Neural progenitor cell (in vitro differentiated cells): Measurements from ENCODE around the gene KIFC3. TPM values are rescaled to one million over a fixed set of nuclear protein-coding genes. Genes with fewer than 3 reads are reported as not detected.
"Not testable (repeated sequence)": the region's sequence is repeated elsewhere in the genome, so short reads cannot be mapped to it uniquely, and the experiment has no call there.

ENCODE experiments used
- DNase-seq: peaks from one replicate; pipeline ENCODE4 v3.0.0-alpha.2; 2016; ENCODE audit warnings: low spot score
- H2AFZ ChIP-seq: fragments of 200-600 bp; sonication (generic); replicated peaks from 2 replicates; pipeline ENCODE4 v1.6.1; 2016; ENCODE audit warnings: antibody characterized with exemption
- H3F3A ChIP-seq: fragments of 200-600 bp; sonication (generic); 2 replicates; pipeline ENCODE4 v1.6.1; 2016; ENCODE audit warnings: antibody characterized with exemption, low read depth
- H3K27ac ChIP-seq: fragments of 200-600 bp; sonication (generic); 2 replicates; pipeline ENCODE4 v1.5.1; 2016; ENCODE audit warnings: mild to moderate bottlenecking
- H3K27me3 ChIP-seq: fragments of 200-600 bp; sonication (generic); 2 replicates; pipeline ENCODE4 v1.6.1; 2016; ENCODE audit warnings: mild to moderate bottlenecking, moderate library complexity
- H3K36me3 ChIP-seq: fragments of 200-600 bp; sonication (generic); 2 replicates; pipeline ENCODE4 v1.5.1; 2016
- H3K4me1 ChIP-seq: fragments of 200-600 bp; sonication (generic); 2 replicates; pipeline ENCODE4 v1.6.1; 2016; ENCODE audit warnings: mixed run types
- H3K4me2 ChIP-seq: fragments of 200-600 bp; sonication (generic); 2 replicates; pipeline ENCODE4 v1.6.1; 2016
- H3K4me3 ChIP-seq: fragments of 200-600 bp; sonication (generic); 2 replicates; pipeline ENCODE4 v1.5.1; 2016
- H3K79me2 ChIP-seq: fragments of 200-600 bp; sonication (generic); 2 replicates; pipeline ENCODE4 v1.6.1; 2016; ENCODE audit warnings: low read depth
- H3K9ac ChIP-seq: fragments of 200-600 bp; sonication (generic); 2 replicates; pipeline ENCODE4 v1.6.1; 2016
- H3K9me3 ChIP-seq: fragments of 200-600 bp; sonication (generic); 2 replicates; pipeline ENCODE4 v1.5.1; 2016; ENCODE audit warnings: low read depth
- H4K20me1 ChIP-seq: fragments of 200-600 bp; sonication (generic); 2 replicates; pipeline ENCODE4 v1.6.1; 2016; ENCODE audit warnings: low read depth
- H3K27ac Mint-ChIP-seq: 3 replicates; pipeline ENCODE4 v1.8.0; 2021; ENCODE audit warnings: mixed read lengths
- H3K27me3 Mint-ChIP-seq: 2 replicates; pipeline ENCODE4 v1.8.0; 2022; ENCODE audit warnings: low read depth, mild to moderate bottlenecking, inconsistent platforms, moderate library complexity, mixed read lengths; ENCODE audit not compliant: insufficient read depth
- H3K36me3 Mint-ChIP-seq: 3 replicates; pipeline ENCODE4 v1.8.0; 2021; ENCODE audit warnings: mixed read lengths
- H3K4me1 Mint-ChIP-seq: 3 replicates; pipeline ENCODE4 v1.8.0; 2021; ENCODE audit warnings: mixed read lengths
- H3K4me3 Mint-ChIP-seq: 3 replicates; pipeline ENCODE4 v1.8.0; 2021; ENCODE audit warnings: mild to moderate bottlenecking, moderate library complexity, mixed read lengths
- H3K9me3 Mint-ChIP-seq: 3 replicates; pipeline ENCODE4 v1.8.0; 2020; ENCODE audit warnings: mixed read lengths
- EZH2 ChIP-seq: fragments of 200-600 bp; sonication (generic); IDR thresholded peaks from 2 replicates; pipeline ENCODE4 v1.6.1; 2017; ENCODE audit warnings: antibody characterized with exemption, mild to moderate bottlenecking, moderate library complexity
- EZH2phosphoT487 ChIP-seq: fragments of 200-600 bp; sonication (generic); IDR thresholded peaks from 2 replicates; pipeline ENCODE4 v1.6.1; 2017; ENCODE audit warnings: antibody characterized with exemption
- total RNA-seq: library from RNA; depleted of rRNA; stranded (reverse); fragments of >200 nt; gene quantifications from 2 replicates; pipeline ENCODE4 v1.2.3, GENCODE V29; 2015; ENCODE audit warnings: low replicate concordance
- TF ChIP-seq, protein P1 (sequence below): fragments of 200-600 bp; sonication (generic); IDR thresholded peaks from 2 replicates; pipeline ENCODE4 v1.5.1; 2017; ENCODE audit warnings: antibody characterized with exemption, mild to moderate bottlenecking

The KIFC3 gene
- total RNA-seq, 1 donor from 2014 or later: 0.28 TPM

DNA sequence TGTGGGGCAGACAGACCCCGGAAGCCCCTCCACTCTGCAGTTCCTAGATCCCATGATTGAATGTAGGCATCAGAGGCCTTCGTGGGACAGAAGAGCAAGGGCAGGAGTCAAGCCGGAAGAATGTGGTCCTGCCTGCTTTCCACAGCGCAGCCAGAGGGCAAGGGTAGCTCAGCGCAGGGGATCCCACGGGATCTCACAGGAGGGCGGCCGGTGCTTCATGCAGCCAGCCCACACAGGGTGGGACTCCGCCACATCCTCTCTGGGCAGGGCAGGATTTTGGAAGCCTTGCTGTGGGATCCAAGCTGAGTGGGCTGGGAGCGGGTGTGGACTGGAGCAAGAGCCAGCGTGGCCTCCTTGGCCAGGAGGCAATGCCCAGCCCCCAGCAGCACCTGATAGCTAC is 53.7 kb downstream of the KIFC3 start:
- TF ChIP-seq EZH2 (no peak), EZH2phosphoT487 (no peak)
- TF ChIP-seq, protein P1, sequence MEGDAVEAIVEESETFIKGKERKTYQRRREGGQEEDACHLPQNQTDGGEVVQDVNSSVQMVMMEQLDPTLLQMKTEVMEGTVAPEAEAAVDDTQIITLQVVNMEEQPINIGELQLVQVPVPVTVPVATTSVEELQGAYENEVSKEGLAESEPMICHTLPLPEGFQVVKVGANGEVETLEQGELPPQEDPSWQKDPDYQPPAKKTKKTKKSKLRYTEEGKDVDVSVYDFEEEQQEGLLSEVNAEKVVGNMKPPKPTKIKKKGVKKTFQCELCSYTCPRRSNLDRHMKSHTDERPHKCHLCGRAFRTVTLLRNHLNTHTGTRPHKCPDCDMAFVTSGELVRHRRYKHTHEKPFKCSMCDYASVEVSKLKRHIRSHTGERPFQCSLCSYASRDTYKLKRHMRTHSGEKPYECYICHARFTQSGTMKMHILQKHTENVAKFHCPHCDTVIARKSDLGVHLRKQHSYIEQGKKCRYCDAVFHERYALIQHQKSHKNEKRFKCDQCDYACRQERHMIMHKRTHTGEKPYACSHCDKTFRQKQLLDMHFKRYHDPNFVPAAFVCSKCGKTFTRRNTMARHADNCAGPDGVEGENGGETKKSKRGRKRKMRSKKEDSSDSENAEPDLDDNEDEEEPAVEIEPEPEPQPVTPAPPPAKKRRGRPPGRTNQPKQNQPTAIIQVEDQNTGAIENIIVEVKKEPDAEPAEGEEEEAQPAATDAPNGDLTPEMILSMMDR: no peak
- no peaks in the 10 kb centered on the region for H3K36me3 ChIP-seq
- no peaks in the 10 kb centered on the region for H3K79me2 ChIP-seq
- Mint-ChIP-seq H3K4me1 (peaks cover 5% of the 10 kb centered on the region), H3K36me3 (peaks cover 6% of the 10 kb centered on the region), H3K9me3 (no peaks in the 10 kb centered on the region), H3K4me3 (no peak overlapping the region), H3K27me3 (peaks cover 4% of the 10 kb centered on the region), H3K27ac (no peak overlapping the region)
- peaks cover 4% of the 10 kb centered on the region for H3F3A ChIP-seq
- H3K27me3 ChIP-seq: no peaks in the 10 kb centered on the region
- no peak overlapping the region for H3K9ac ChIP-seq
- no peaks in the 10 kb centered on the region for H4K20me1 ChIP-seq
- H2AFZ ChIP-seq: no peak overlapping the region
- peaks cover 9% of the 10 kb centered on the region for H3K4me1 ChIP-seq
- H3K27ac ChIP-seq: no peak overlapping the region
- DNase-seq: no peak
- no peak overlapping the region for H3K4me2 ChIP-seq
- H3K4me3 ChIP-seq: no peak overlapping the region
- H3K9me3 ChIP-seq: no peaks in the 10 kb centered on the region

GRCh38 chr16:57747996-57748395 is 54.3 kb downstream of the KIFC3 start:
- Histone ChIP-seq H2AFZ (no peak overlapping the region), H3K36me3 (no peaks in the 10 kb centered on the region), H4K20me1 (no peaks in the 10 kb centered on the region), H3K9ac (no peak overlapping the region), H3F3A (peaks cover 4% of the 10 kb centered on the region), H3K4me3 (no peak overlapping the region), H3K27ac (no peak overlapping the region), H3K9me3 (no peaks in the 10 kb centered on the region), H3K4me2 (no peak overlapping the region), H3K4me1 (peaks cover 9% of the 10 kb centered on the region), H3K27me3 (no peaks in the 10 kb centered on the region), H3K79me2 (no peaks in the 10 kb centered on the region)
- Mint-ChIP-seq H3K9me3 (no peaks in the 10 kb centered on the region), H3K27ac (no peak overlapping the region), H3K27me3 (peaks cover 4% of the 10 kb centered on the region), H3K4me1 (peaks cover 5% of the 10 kb centered on the region), H3K4me3 (no peak overlapping the region), H3K36me3 (peaks cover 6% of the 10 kb centered on the region)
- TF ChIP-seq EZH2phosphoT487 (no peak), EZH2 (no peak)
- TF ChIP-seq, protein P1: no peak
- no peak for DNase-seq

DNA sequence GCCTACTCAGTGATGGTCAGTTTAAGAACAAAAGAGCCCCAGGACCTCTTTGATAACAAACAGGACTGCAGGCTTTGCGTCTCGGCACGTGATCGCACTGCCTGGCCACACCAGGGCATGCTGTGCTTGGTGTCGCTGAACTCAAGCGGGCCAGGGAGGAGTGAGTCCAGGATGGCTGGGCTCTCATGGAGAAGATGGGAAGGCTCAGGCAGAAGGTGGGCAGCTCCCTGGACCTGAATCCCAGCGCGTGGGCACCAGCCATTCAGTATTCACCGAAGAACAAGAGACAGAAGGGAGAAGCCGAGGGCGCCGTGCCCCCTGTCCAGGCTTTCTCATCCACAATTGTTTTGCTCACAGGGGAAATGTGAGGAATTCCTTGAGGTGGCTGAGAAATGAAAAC is 54.8 kb downstream of the KIFC3 start:
- no peaks in the 10 kb centered on the region for H3K36me3 ChIP-seq
- peak; percentile 55 for DNase-seq
- no peaks in the 10 kb centered on the region for H3K9me3 ChIP-seq
- H3K27me3 Mint-ChIP-seq: peaks cover 4% of the 10 kb centered on the region
- no peak overlapping the region for H2AFZ ChIP-seq
- no peak overlapping the region for H3K27ac ChIP-seq
- peak overlapping the region; percentile 81 for H3K27ac Mint-ChIP-seq
- H3K36me3 Mint-ChIP-seq: peaks cover 6% of the 10 kb centered on the region
- peaks cover 9% of the 10 kb centered on the region for H3K4me1 ChIP-seq
- H3K79me2 ChIP-seq: no peaks in the 10 kb centered on the region
- no peak overlapping the region for H3K4me2 ChIP-seq
- no peak overlapping the region for H3K9ac ChIP-seq
- no peaks in the 10 kb centered on the region for H3K9me3 Mint-ChIP-seq
- H4K20me1 ChIP-seq: no peaks in the 10 kb centered on the region
- peaks cover 4% of the 10 kb centered on the region for H3F3A ChIP-seq
- H3K4me3 ChIP-seq: no peak overlapping the region
- peaks cover 5% of the 10 kb centered on the region for H3K4me1 Mint-ChIP-seq
- no peak for TF ChIP-seq EZH2
- no peaks in the 10 kb centered on the region for H3K27me3 ChIP-seq
- no peak overlapping the region for H3K4me3 Mint-ChIP-seq

GRCh38 chr16:57747091-57747490 is 55.2 kb downstream of the KIFC3 start:
- peaks cover 5% of the 10 kb centered on the region for H3K4me1 Mint-ChIP-seq
- H3K27ac Mint-ChIP-seq: peak overlapping the region; percentile 81
- H3K4me1 ChIP-seq: peaks cover 9% of the 10 kb centered on the region

GRCh38 chr16:57746316-57746715 is 56.0 kb downstream of the KIFC3 start:
- H3K36me3 Mint-ChIP-seq, H3K27me3 Mint-ChIP-seq, H4K20me1 ChIP-seq, H3K27ac ChIP-seq, H2AFZ ChIP-seq, H3K9me3 Mint-ChIP-seq, H3K4me1 ChIP-seq, H3K27me3 ChIP-seq, H3K4me2 ChIP-seq, H3K79me2 ChIP-seq, H3K4me1 Mint-ChIP-seq, H3K9me3 ChIP-seq, DNase-seq, H3K36me3 ChIP-seq, H3K9ac ChIP-seq, H3F3A ChIP-seq, H3K27ac Mint-ChIP-seq, H3K4me3 ChIP-seq: not testable (repeated sequence)
- peak overlapping the region; percentile 54 for H3K4me3 Mint-ChIP-seq

More at GRCh38 chr16:57747091-57747490, 55.2 kb downstream of the KIFC3 start:
- H4K20me1 ChIP-seq: no peaks in the 10 kb centered on the region
- no peaks in the 10 kb centered on the region for H3K9me3 ChIP-seq
- H3K27ac ChIP-seq: no peak overlapping the region
- TF ChIP-seq, protein P1: no peak
- TF ChIP-seq EZH2 (no peak), EZH2phosphoT487 (no peak)
- H3K36me3 ChIP-seq: no peaks in the 10 kb centered on the region
- Mint-ChIP-seq H3K9me3 (no peaks in the 10 kb centered on the region), H3K27me3 (peaks cover 4% of the 10 kb centered on the region), H3K36me3 (peaks cover 6% of the 10 kb centered on the region), H3K4me3 (no peak overlapping the region)
- H3K4me2 ChIP-seq: no peak overlapping the region
- H3K4me3 ChIP-seq: no peak overlapping the region
- no peak overlapping the region for H2AFZ ChIP-seq
- no peaks in the 10 kb centered on the region for H3K27me3 ChIP-seq
- H3K79me2 ChIP-seq: no peaks in the 10 kb centered on the region
- peaks cover 4% of the 10 kb centered on the region for H3F3A ChIP-seq
- no peak overlapping the region for H3K9ac ChIP-seq
- DNase-seq: no peak
